ENCODE results near the gene SPOCK2. TPM values are rescaled to one million over a fixed set of nuclear protein-coding genes. Genes with fewer than 3 reads are reported as not detected.

The SPOCK2 gene
- total and polyA plus RNA-seq, 10 of the 15 experiments (the other 5 are each of a cell fraction or from before 2014, with no cell fraction given): 0.02 to 1.5 (median 0.58) TPM

DNA sequence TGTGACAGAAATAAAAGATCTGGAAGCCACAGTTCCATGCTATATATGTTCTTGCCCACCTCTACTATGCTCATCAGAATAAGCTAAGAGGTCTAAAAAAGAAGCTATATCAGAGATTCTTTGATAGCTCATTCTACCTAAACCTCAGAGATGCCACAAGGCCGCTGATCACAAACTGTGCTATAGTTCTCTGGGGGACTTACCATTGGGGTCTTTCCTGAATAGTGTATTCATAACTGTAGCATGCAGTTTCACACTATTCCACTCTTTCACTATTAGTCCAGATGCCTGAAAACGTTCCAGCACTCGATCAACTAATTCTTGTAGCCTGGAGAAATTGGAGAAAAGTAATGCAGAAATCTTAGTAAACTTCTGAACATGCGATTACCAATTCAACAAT lies 44.5 kb upstream of the SPOCK2 start (continued):
- TF ChIP-seq, protein P1, sequence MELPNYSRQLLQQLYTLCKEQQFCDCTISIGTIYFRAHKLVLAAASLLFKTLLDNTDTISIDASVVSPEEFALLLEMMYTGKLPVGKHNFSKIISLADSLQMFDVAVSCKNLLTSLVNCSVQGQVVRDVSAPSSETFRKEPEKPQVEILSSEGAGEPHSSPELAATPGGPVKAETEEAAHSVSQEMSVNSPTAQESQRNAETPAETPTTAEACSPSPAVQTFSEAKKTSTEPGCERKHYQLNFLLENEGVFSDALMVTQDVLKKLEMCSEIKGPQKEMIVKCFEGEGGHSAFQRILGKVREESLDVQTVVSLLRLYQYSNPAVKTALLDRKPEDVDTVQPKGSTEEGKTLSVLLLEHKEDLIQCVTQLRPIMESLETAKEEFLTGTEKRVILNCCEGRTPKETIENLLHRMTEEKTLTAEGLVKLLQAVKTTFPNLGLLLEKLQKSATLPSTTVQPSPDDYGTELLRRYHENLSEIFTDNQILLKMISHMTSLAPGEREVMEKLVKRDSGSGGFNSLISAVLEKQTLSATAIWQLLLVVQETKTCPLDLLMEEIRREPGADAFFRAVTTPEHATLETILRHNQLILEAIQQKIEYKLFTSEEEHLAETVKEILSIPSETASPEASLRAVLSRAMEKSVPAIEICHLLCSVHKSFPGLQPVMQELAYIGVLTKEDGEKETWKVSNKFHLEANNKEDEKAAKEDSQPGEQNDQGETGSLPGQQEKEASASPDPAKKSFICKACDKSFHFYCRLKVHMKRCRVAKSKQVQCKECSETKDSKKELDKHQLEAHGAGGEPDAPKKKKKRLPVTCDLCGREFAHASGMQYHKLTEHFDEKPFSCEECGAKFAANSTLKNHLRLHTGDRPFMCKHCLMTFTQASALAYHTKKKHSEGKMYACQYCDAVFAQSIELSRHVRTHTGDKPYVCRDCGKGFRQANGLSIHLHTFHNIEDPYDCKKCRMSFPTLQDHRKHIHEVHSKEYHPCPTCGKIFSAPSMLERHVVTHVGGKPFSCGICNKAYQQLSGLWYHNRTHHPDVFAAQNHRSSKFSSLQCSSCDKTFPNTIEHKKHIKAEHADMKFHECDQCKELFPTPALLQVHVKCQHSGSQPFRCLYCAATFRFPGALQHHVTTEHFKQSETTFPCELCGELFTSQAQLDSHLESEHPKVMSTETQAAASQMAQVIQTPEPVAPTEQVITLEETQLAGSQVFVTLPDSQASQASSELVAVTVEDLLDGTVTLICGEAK (IDR thresholded peaks at IDR 0.05; ENCODE audit: borderline replicate concordance): no peak
- TF ChIP-seq EED (IDR thresholded peaks at IDR 0.05; ENCODE audit: low read depth) (peak; percentile 41), ZBED1 (IDR thresholded peaks at IDR 0.05; ENCODE audit: borderline replicate concordance) (no peak), NFYA (IDR thresholded peaks at IDR 0.05; ENCODE audit: borderline replicate concordance, low read depth, low read length) (no peak), JUNB (IDR thresholded peaks at IDR 0.05) (peak; percentile 83), CBX5 (IDR thresholded peaks at IDR 0.05; ENCODE audit: low read depth) (no peak), SUZ12 (IDR thresholded peaks at IDR 0.05; ENCODE audit: unreplicated experiment) (no peak), RUNX3 (IDR thresholded peaks at IDR 0.05; ENCODE audit: low read length) (peak; percentile 68), PML (IDR thresholded peaks at IDR 0.05; ENCODE audit: low read length) (no peak), TBL1XR1 (IDR thresholded peaks at IDR 0.05; ENCODE audit: low read depth, low read length) (no peak), RBBP5 (conservative IDR thresholded peaks at IDR 0.05) (no peak), SMAD1 (IDR thresholded peaks at IDR 0.05; ENCODE audit: low read depth, partially characterized antibody) (no peak)
- TF ChIP-seq, protein P2, sequence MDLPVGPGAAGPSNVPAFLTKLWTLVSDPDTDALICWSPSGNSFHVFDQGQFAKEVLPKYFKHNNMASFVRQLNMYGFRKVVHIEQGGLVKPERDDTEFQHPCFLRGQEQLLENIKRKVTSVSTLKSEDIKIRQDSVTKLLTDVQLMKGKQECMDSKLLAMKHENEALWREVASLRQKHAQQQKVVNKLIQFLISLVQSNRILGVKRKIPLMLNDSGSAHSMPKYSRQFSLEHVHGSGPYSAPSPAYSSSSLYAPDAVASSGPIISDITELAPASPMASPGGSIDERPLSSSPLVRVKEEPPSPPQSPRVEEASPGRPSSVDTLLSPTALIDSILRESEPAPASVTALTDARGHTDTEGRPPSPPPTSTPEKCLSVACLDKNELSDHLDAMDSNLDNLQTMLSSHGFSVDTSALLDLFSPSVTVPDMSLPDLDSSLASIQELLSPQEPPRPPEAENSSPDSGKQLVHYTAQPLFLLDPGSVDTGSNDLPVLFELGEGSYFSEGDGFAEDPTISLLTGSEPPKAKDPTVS (IDR thresholded peaks at IDR 0.05; ENCODE audit: low read depth, low read length): no peak
- TF ChIP-seq, protein P3, sequence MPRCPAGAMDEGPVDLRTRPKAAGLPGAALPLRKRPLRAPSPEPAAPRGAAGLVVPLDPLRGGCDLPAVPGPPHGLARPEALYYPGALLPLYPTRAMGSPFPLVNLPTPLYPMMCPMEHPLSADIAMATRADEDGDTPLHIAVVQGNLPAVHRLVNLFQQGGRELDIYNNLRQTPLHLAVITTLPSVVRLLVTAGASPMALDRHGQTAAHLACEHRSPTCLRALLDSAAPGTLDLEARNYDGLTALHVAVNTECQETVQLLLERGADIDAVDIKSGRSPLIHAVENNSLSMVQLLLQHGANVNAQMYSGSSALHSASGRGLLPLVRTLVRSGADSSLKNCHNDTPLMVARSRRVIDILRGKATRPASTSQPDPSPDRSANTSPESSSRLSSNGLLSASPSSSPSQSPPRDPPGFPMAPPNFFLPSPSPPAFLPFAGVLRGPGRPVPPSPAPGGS (IDR thresholded peaks at IDR 0.05; ENCODE audit: borderline replicate concordance, insufficient read depth, low read depth, low read length, poor library complexity, severe bottlenecking): no peak
- TF ChIP-seq, protein P4, sequence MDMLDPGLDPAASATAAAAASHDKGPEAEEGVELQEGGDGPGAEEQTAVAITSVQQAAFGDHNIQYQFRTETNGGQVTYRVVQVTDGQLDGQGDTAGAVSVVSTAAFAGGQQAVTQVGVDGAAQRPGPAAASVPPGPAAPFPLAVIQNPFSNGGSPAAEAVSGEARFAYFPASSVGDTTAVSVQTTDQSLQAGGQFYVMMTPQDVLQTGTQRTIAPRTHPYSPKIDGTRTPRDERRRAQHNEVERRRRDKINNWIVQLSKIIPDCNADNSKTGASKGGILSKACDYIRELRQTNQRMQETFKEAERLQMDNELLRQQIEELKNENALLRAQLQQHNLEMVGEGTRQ (IDR thresholded peaks at IDR 0.05; ENCODE audit: borderline replicate concordance, low read depth, low read length): no peak
- TF ChIP-seq, protein P5, sequence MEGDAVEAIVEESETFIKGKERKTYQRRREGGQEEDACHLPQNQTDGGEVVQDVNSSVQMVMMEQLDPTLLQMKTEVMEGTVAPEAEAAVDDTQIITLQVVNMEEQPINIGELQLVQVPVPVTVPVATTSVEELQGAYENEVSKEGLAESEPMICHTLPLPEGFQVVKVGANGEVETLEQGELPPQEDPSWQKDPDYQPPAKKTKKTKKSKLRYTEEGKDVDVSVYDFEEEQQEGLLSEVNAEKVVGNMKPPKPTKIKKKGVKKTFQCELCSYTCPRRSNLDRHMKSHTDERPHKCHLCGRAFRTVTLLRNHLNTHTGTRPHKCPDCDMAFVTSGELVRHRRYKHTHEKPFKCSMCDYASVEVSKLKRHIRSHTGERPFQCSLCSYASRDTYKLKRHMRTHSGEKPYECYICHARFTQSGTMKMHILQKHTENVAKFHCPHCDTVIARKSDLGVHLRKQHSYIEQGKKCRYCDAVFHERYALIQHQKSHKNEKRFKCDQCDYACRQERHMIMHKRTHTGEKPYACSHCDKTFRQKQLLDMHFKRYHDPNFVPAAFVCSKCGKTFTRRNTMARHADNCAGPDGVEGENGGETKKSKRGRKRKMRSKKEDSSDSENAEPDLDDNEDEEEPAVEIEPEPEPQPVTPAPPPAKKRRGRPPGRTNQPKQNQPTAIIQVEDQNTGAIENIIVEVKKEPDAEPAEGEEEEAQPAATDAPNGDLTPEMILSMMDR (IDR thresholded peaks at IDR 0.05 in 2 of 3, conservative IDR thresholded peaks at IDR 0.05 in 1 of 3; ENCODE audit: control insufficient read depth in 2 of 3, extremely low read depth in 1 of 3, insufficient read depth in 1 of 3, low read depth in 3 of 3, low read length in 3 of 3): no peak
- TF ChIP-seq, protein P6, sequence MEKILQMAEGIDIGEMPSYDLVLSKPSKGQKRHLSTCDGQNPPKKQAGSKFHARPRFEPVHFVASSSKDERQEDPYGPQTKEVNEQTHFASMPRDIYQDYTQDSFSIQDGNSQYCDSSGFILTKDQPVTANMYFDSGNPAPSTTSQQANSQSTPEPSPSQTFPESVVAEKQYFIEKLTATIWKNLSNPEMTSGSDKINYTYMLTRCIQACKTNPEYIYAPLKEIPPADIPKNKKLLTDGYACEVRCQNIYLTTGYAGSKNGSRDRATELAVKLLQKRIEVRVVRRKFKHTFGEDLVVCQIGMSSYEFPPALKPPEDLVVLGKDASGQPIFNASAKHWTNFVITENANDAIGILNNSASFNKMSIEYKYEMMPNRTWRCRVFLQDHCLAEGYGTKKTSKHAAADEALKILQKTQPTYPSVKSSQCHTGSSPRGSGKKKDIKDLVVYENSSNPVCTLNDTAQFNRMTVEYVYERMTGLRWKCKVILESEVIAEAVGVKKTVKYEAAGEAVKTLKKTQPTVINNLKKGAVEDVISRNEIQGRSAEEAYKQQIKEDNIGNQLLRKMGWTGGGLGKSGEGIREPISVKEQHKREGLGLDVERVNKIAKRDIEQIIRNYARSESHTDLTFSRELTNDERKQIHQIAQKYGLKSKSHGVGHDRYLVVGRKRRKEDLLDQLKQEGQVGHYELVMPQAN (conservative IDR thresholded peaks at IDR 0.05): no peak

Data from GM12878 (cell line).